ENCODE results near the gene TAC3.

Gene TAC3

GRCh38 chr12:57040750-57041149, 24.4 kb upstream of the TAC3 start:
- DNase-seq (ENCODE audit: low read depth), result no peak
- no peak for TF ChIP-seq CTCF (IDR thresholded peaks at IDR 0.05; ENCODE audit: low read depth, low read length)
- TF ChIP-seq POLR2A (IDR thresholded peaks at IDR 0.05; ENCODE audit: extremely low read depth, insufficient read length), result no peak
- TF ChIP-seq MAX (IDR thresholded peaks at IDR 0.05; ENCODE audit: low read depth, low read length), result no peak
- TF ChIP-seq MYC (IDR thresholded peaks at IDR 0.05; ENCODE audit: low read depth, low read length), result no peak
- H3K4me3 ChIP-seq (ENCODE audit: low read depth, low read length), result no peak overlapping the region

- DNase-seq (ENCODE audit: low read depth), result no peak
- no peak overlapping the region for H3K4me3 ChIP-seq (ENCODE audit: low read depth, low read length)
- TF ChIP-seq POLR2A (IDR thresholded peaks at IDR 0.05; ENCODE audit: extremely low read depth, insufficient read length) (no peak), CTCF (IDR thresholded peaks at IDR 0.05; ENCODE audit: low read depth, low read length) (no peak), MAX (IDR thresholded peaks at IDR 0.05; ENCODE audit: low read depth, low read length) (no peak), MYC (IDR thresholded peaks at IDR 0.05; ENCODE audit: low read depth, low read length) (no peak)
Measured at GRCh38 chr12:57040211-57040610, 23.9 kb upstream of the TAC3 start.

GRCh38 chr12:57039016-57039798, 22.9 kb upstream of the TAC3 start:
- no peak overlapping the region for H3K4me3 ChIP-seq (ENCODE audit: low read depth, low read length)
- DNase-seq (ENCODE audit: low read depth), result no peak
- TF ChIP-seq POLR2A (IDR thresholded peaks at IDR 0.05; ENCODE audit: extremely low read depth, insufficient read length) (no peak), MYC (IDR thresholded peaks at IDR 0.05; ENCODE audit: low read depth, low read length) (no peak), MAX (IDR thresholded peaks at IDR 0.05; ENCODE audit: low read depth, low read length) (no peak), CTCF (IDR thresholded peaks at IDR 0.05; ENCODE audit: low read depth, low read length) (no peak)

GRCh38 chr12:57037264-57037663, 20.9 kb upstream of the TAC3 start:
- H3K4me3 ChIP-seq (ENCODE audit: low read depth, low read length), result no peak overlapping the region
- DNase-seq (ENCODE audit: low read depth), result no peak
- no peak for TF ChIP-seq CTCF (IDR thresholded peaks at IDR 0.05; ENCODE audit: low read depth, low read length)

- TF ChIP-seq MYC (IDR thresholded peaks at IDR 0.05; ENCODE audit: low read depth, low read length) (no peak), POLR2A (IDR thresholded peaks at IDR 0.05; ENCODE audit: extremely low read depth, insufficient read length) (no peak), CTCF (IDR thresholded peaks at IDR 0.05; ENCODE audit: low read depth, low read length) (no peak), MAX (IDR thresholded peaks at IDR 0.05; ENCODE audit: low read depth, low read length) (no peak)
- H3K4me3 ChIP-seq (ENCODE audit: low read depth, low read length), result no peak overlapping the region
- no peak for DNase-seq (ENCODE audit: low read depth)
Measured at GRCh38 chr12:57033431-57033830, 17.1 kb upstream of the TAC3 start.

- DNase-seq (ENCODE audit: low read depth), result no peak
- no peak for TF ChIP-seq MYC (IDR thresholded peaks at IDR 0.05; ENCODE audit: low read depth, low read length)
- TF ChIP-seq POLR2A (IDR thresholded peaks at IDR 0.05; ENCODE audit: extremely low read depth, insufficient read length), result no peak
- no peak for TF ChIP-seq CTCF (IDR thresholded peaks at IDR 0.05; ENCODE audit: low read depth, low read length)
- no peak for TF ChIP-seq MAX (IDR thresholded peaks at IDR 0.05; ENCODE audit: low read depth, low read length)
- H3K4me3 ChIP-seq (ENCODE audit: low read depth, low read length), result no peak overlapping the region
Measured at GRCh38 chr12:57031789-57032188, 15.5 kb upstream of the TAC3 start.

Data from NB4 (cell line).